ENCODE results near the gene TSHZ2.

TSHZ2 gene

GRCh38 chr20:53419693-53420460 is 447.7 kb downstream of the TSHZ2 start:
- TF ChIP-seq, protein P1, sequence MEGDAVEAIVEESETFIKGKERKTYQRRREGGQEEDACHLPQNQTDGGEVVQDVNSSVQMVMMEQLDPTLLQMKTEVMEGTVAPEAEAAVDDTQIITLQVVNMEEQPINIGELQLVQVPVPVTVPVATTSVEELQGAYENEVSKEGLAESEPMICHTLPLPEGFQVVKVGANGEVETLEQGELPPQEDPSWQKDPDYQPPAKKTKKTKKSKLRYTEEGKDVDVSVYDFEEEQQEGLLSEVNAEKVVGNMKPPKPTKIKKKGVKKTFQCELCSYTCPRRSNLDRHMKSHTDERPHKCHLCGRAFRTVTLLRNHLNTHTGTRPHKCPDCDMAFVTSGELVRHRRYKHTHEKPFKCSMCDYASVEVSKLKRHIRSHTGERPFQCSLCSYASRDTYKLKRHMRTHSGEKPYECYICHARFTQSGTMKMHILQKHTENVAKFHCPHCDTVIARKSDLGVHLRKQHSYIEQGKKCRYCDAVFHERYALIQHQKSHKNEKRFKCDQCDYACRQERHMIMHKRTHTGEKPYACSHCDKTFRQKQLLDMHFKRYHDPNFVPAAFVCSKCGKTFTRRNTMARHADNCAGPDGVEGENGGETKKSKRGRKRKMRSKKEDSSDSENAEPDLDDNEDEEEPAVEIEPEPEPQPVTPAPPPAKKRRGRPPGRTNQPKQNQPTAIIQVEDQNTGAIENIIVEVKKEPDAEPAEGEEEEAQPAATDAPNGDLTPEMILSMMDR (IDR thresholded peaks at IDR 0.05; ENCODE audit: low read depth, low read length): no peak
- DNase-seq (ENCODE audit: extremely low read depth, low read depth): no peak

DNA sequence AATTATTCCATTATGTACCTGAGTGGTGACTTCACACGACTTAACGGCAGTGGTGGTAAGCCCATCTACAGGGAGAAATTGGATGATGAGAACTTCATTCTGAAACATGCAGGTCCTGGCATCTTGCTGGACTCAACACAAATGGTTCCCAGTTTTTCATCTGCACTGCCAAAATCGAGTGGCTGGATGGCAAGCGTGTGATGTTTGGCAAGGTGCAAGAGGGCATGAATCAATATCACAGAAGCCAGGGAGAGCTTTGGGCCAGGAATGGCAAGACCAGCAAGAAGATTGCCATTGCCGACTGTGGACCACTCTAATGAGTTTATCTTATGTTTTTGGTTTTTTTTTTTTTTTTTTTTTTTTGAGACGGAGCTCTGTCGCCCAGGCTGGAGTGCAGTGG is 449.2 kb downstream of the TSHZ2 start:
- no peak for DNase-seq (ENCODE audit: extremely low read depth, low read depth)
- TF ChIP-seq, protein P1 (IDR thresholded peaks at IDR 0.05; ENCODE audit: low read depth, low read length): no peak

GRCh38 chr20:53422039-53422438 is 449.9 kb downstream of the TSHZ2 start:
- TF ChIP-seq, protein P1 (IDR thresholded peaks at IDR 0.05; ENCODE audit: low read depth, low read length): no peak
- DNase-seq (ENCODE audit: extremely low read depth, low read depth): no peak

DNA sequence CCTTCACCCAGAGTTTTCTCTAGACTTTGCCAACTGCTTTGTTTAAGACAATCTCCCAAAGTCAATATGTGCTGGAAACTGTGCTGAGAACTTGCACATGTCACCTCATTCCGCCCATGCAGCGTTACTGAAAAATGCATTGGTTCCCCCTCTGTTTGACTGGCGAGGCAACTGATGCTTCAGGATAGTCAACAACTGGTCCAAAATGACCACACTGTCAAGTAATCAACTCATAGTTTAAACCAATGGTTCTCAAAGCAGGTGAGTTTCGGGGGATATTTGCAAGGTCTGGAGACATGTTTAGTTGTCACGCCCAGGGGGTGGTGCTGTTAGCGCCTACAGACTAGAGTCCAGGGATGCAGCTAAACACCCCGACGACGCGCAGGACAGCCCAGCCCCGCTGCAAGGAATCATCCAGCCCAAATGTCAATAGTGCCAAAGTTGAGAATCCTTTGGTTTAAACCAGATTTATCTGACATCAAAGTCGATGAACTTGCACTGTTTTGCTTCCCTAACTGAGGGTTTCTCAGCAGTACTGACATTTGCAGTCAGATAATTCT is 451.5 kb downstream of the TSHZ2 start:
- DNase-seq (ENCODE audit: extremely low read depth, low read depth): no peak
- TF ChIP-seq, protein P1 (IDR thresholded peaks at IDR 0.05; ENCODE audit: low read depth, low read length): no peak

DNA sequence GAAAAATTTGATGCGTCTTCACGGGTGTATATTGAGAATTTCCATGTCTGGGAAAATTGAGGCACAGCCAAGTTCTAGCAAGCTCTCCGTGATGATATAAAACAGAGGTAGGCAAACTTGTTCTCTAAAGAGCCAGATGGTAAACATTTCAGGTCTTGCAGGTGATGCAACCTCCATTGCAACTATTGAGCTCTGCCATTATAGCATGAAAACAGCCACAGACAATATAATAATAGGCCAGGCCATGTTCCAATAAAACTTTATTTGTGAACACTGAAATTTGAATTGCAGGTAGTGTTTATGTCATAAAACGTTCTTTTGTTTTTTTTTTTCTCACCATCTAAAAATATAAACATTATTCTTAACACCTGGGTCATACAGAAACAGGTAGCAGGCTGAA is 453.3 kb downstream of the TSHZ2 start:
- TF ChIP-seq, protein P1 (IDR thresholded peaks at IDR 0.05; ENCODE audit: low read depth, low read length): no peak
- DNase-seq (ENCODE audit: extremely low read depth, low read depth): no peak

DNA sequence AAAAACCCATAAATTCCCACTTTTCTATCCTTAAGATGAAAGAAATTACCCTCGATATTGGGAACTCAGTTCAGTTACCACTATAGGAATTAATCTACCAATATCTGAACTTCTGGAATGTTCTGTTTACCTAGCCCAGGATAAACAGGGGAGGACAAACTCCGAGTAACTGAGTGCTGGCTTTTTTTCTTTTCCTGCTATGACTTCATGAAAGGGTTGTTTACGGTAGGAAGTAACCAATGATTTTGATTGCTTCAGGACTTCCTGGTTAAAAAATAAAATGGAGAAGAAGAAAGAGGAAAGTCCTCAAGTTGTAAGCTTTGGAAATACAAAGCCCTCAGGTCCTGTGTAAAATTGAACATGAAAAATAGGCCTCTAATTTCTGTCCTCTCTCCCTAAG is 453.8 kb downstream of the TSHZ2 start:
- TF ChIP-seq, protein P1 (IDR thresholded peaks at IDR 0.05; ENCODE audit: low read depth, low read length): no peak
- DNase-seq (ENCODE audit: extremely low read depth, low read depth): no peak

- TF ChIP-seq, protein P1 (IDR thresholded peaks at IDR 0.05; ENCODE audit: low read depth, low read length): no peak
- DNase-seq (ENCODE audit: extremely low read depth, low read depth): no peak
Measured at GRCh38 chr20:53426766-53427312, 454.7 kb downstream of the TSHZ2 start.
